GM21529 (cell line): ENCODE measurements around the gene APPL2.
"Not testable (repeated sequence)": the region's sequence is repeated elsewhere in the genome, so short reads cannot be mapped to it uniquely, and the experiment has no call there.

Experiments used
- ATAC-seq: cut with Tn5 transposase; IDR thresholded peaks from one replicate; pipeline ENCODE4 v1.9.1; 2021; ENCODE audit not compliant: unreplicated experiment

Gene APPL2

GRCh38 chr12:105257321-105257728 lies 21.4 kb upstream of the APPL2 start:
- no peak for ATAC-seq

GRCh38 chr12:105256921-105257320 lies 20.9 kb upstream of the APPL2 start:
- no peak for ATAC-seq

GRCh38 chr12:105256431-105256830 lies 20.5 kb upstream of the APPL2 start:
- not testable (repeated sequence) for ATAC-seq

DNA sequence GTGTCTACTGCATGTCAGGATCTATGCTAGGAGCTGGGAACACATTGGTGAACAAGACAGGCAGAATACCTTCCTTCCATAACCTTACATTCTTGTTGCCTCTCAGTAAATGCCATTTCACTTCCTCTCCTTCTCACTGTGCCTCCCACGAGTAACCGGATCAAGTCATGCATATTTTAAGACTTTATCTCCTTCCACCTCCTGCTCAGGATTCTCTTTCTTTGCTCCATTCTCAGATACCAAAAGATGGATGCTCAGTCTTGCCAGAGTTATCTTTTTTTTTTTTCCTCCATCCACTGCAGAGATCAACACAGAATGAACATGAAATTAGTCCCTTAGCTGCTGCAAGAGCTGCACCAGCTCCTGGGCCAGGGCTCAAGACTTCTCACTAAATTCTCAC lies 20.0 kb upstream of the APPL2 start:
- no peak for ATAC-seq

DNA sequence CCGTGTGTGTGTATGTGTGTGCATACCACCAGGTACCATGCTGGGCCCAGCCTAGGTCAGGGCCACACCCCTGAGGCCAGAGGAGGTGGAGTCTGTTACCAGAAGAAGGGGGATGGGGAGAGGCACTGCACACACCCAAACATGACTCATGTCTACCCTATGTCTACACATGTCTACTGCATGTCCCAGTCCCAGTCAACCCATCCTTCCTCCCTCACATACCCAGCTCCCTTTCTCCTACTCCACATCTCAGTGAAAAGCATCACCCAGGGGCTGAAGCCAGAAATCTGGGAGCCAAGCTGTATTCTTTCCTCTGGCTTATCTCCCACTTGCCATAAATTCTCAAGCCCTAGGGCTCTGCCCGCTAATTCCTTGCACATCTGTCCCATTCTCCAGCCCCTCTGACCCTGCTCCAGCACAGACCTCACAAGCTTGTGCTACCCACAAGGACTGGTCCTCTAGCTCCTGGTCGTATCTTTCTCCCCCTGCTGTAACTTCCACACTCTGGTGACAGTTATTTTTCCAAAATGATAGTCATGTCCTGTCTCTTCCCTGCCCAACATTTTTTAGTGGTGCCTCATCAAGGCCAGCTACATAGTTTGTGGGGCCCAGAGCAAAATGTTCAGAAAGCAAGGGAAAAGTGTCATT lies 18.0 kb upstream of the APPL2 start:
- no peak for ATAC-seq

- no peak for ATAC-seq
Measured at GRCh38 chr12:105252901-105253300, 16.9 kb upstream of the APPL2 start.

DNA sequence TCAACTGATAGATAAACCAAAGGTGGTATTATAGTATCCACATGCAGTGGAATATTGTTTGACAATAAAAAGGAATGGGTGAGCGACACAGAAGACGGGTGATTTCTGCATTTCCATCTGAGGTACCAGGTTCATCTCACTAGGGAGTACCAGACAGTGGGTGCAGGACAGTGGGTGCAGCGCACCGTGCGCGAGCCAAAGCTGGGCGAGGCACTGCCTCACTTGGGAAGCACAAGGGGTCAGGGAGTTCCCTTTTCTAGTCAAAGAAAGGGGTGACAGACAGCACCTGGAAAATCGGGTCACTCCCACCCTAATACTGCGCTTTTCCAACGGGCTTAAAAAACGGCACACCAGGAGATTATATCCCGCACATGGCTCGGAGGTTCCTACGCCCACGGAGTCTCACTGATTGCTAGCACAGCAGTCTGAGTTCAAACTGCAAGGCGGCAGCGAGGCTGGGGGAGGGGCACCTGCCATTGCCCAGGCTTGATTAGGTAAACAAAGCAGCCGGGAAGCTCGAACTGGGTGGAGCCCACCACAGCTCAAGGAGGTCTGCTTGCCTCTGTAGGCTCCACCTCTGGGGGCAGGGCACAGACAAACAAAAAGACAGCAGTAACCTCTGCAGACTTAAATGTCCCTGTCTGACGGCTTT lies 9.9 kb upstream of the APPL2 start:
- not testable (repeated sequence) for ATAC-seq

DNA sequence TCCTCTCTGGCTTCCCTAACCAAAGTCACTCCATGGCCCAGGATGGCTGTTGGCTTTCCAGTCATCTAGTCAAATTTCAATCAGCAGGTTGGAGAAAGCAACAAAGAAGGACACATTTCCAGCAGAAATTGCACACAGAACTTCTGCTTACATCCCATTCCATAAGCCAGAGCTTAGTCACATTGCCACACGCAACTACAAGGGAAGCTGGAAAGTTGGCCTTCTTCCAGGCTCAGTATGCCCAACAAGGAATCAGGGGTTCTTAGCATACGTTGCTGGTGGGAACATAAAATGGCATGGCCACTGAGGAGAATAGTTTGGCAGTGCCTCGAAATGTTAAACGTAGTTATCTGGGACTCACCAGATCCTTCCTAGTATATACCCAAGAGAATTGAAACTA lies 9.3 kb upstream of the APPL2 start:
- no peak for ATAC-seq

- ATAC-seq, result no peak
Measured at GRCh38 chr12:105240228-105240627, 4.3 kb upstream of the APPL2 start.

- no peak for ATAC-seq
Measured at GRCh38 chr12:105239304-105239703, 3.3 kb upstream of the APPL2 start.

- ATAC-seq, result no peak
Measured at GRCh38 chr12:105237666-105238065, 1.7 kb upstream of the APPL2 start.

DNA sequence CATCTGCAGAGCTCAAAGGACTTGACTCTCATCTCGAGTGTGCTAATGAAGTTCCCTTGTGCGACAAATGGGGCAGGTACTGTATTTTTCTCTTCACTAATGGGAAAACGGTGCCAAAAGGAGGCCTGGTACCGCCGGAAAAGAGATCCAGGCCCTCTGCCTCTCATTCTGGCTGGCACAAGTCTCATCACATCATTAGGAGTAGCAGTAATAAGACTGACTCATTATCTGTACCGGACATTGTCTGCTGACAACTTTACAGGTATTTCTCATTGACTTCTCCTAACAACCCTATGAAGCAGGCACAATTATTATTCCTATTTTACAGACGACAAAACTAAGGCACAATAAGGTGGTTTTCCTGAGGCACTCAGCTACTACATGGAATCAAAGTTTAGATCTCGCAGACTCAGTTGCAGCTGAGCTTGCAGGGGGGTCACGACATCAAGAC lies 668 bp downstream of the APPL2 start:
- ATAC-seq, result no peak

- no peak for ATAC-seq
Measured at GRCh38 chr12:105234197-105234596, 1.8 kb downstream of the APPL2 start.

GRCh38 chr12:105233041-105233905 lies 2.7 kb downstream of the APPL2 start:
- ATAC-seq, result no peak

DNA sequence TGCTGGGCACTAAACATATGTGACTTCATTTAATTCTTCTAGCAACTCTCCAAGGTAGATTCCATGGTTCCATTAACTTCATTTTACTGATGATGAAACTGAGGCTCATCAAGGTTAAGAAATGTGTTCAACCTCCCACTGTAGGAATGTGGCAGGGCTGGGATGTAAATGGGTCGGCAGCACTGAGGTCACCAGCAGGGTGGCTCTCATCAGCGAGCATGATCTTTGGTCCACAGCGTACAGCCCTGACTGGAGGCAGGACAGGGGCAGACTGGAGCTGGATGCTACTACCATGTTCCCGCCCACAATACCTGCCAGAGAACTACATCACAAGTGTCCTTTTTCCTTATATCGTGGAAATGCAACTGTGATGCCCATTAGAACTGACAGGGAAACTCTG lies 4.6 kb downstream of the APPL2 start:
- no peak for ATAC-seq

DNA sequence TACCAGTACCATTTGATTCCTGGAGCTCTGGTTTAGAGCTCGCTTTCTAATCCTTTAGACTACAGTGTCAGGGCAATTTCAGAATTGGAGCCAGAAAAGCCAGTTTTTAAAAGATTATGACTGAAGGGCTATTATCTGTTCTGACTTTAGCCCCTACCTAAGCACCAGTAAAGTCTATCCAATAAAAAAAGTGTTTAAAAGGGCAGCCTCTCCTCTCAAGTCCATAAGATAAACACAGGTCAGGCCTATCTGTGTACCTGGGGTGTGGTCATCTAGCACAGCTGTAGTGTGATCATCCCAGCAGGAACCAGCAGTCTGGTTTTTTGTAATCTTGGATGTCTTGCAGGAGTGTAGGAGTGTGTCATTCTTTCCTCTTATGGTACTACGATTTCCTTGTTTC lies 6.6 kb downstream of the APPL2 start:
- no peak for ATAC-seq

DNA sequence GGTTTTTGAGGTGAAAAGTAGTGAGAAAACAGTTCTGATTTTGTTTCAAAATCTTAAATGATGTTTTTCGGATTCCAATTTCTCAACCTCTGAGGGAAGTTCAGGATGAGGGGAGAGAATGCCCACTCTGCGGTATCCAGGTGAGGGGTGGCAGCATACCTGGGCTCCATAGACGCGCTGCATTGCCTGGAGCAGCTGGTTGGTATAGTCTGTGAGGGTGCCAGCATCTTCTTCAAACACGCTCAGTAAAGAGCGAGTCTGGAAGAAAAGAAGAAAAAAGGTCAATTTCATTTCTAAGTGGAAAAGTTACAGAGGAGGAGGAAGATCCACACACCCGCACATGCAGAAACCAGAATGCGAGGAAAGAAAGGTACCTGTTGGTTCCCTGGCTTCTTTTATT lies 7.0 kb downstream of the APPL2 start:
- ATAC-seq, result no peak

DNA sequence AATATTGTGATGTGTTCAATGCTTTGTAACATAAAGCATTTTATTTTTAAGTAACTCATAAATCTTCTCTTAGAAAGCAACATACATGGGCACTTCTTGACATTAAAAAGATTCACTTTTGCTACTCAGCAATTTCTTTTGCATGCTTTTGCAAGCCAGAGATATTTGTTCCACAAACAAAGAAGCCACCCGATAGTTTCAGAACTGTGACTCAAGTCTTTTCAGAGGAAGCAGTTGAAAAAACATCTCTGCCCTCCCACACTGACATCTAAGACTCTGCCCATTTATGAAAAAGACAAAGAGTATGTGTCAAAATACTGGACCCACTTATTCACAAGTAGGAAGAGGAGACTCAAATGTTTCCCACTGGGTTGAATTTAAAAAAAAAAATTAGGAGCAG lies 7.5 kb downstream of the APPL2 start:
- ATAC-seq, result no peak

DNA sequence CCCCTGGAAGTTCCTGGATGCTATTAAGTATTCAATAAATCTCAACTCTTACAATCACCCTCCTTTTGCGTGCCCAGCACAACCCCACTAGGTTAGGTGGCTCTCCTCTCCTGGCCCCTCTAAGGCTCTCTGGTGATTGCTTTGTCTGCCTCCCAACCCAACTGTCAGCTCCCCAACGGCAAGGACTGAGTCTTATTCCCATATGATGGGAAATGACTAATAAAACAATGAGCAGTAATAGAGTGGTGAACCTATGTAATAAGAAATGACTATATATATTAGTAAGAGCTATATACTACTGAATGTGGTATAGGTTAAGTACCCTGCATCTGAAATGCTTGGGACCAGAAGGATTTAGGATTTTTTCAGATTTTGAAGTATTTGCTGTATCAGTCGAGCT lies 8.1 kb downstream of the APPL2 start:
- ATAC-seq, result no peak

DNA sequence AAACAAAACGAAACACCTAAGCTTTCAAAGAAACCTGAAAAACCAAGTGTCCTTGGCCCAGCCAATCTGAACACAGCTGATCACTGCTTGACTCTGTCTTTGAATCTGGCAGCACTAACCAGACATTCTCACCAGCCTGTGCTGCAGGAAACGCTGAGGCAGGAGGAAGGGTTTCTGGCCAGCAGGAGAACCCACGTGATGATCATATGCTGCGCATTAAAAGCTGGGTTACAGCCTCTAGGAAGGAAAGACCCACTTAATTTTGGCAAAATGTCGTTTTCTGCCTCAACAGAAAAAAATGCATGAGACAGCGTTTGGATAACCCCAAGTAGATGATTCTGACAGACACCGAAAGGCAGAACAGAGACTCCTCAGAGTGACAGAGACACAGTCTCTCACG lies 9.8 kb downstream of the APPL2 start:
- no peak for ATAC-seq

GRCh38 chr12:105225505-105226015 lies 10.4 kb downstream of the APPL2 start:
- ATAC-seq, result no peak

GRCh38 chr12:105224399-105224798 lies 11.6 kb downstream of the APPL2 start:
- ATAC-seq, result no peak
